ENCODE results near the gene TRIM47. TPM values are rescaled to one million over a fixed set of nuclear protein-coding genes. Genes with fewer than 3 reads are reported as not detected.

Gene TRIM47
- total and polyA plus RNA-seq, 3 donors from 2014 or later, result 18.3 to 48.6 (median 43.5) TPM

DNA sequence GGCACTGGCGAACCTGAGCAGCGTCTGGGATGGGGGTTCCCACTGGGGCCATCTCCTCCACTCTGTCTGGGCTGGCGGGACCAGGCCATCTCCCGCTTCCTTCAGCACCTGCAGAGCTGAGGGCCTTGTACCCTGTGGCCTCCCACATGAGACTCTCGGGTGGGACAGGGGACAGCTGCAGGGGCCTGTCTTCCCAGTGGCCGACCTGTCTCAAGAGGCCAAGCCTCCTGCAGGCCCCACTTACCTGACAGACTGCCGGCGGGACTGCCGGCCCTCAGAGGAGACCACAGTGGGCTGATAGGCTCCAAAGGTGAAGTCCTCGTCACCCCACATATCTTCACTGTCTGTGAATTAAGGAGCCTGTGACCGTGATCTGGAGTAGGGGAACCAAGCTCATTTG is 46.7 kb upstream of the TRIM47 start:
- no peak overlapping the region for H3K4me3 ChIP-seq
- no peaks in the 10 kb centered on the region for H3K27me3 ChIP-seq
- no peak overlapping the region for H3K27ac ChIP-seq
- H3K4me1 ChIP-seq, result peaks cover 23% of the 10 kb centered on the region
- 96 to 100% methylated on average over 5 to 11 of the region's 11 CpGs for WGBS, 2 donors
- intact Hi-C loops (cut with DNase I; ENCODE audit: low total_unique reads), result no loop called here
- no peak for TF ChIP-seq POLR2A (IDR thresholded peaks at IDR 0.05)
- TF ChIP-seq, protein P1, sequence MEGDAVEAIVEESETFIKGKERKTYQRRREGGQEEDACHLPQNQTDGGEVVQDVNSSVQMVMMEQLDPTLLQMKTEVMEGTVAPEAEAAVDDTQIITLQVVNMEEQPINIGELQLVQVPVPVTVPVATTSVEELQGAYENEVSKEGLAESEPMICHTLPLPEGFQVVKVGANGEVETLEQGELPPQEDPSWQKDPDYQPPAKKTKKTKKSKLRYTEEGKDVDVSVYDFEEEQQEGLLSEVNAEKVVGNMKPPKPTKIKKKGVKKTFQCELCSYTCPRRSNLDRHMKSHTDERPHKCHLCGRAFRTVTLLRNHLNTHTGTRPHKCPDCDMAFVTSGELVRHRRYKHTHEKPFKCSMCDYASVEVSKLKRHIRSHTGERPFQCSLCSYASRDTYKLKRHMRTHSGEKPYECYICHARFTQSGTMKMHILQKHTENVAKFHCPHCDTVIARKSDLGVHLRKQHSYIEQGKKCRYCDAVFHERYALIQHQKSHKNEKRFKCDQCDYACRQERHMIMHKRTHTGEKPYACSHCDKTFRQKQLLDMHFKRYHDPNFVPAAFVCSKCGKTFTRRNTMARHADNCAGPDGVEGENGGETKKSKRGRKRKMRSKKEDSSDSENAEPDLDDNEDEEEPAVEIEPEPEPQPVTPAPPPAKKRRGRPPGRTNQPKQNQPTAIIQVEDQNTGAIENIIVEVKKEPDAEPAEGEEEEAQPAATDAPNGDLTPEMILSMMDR (IDR thresholded peaks at IDR 0.05), result no peak
- no peaks in the 10 kb centered on the region for H3K9me3 ChIP-seq
- DNase-seq, result no peak
- no peaks in the 10 kb centered on the region for H3K36me3 ChIP-seq (ENCODE audit: low read depth, missing control alignments)

- Histone ChIP-seq H3K9me3 (no peaks in the 10 kb centered on the region), H3K4me3 (no peak overlapping the region), H3K27ac (peak overlapping the region in 1 of 2 donors; percentile 8), H3K36me3 (ENCODE audit: low read depth, missing control alignments) (no peaks in the 10 kb centered on the region), H3K27me3 (no peaks in the 10 kb centered on the region), H3K4me1 (peaks cover 23% of the 10 kb centered on the region)
- intact Hi-C loops (cut with DNase I; ENCODE audit: low total_unique reads), result no loop called here
- WGBS, 2 donors, result 59 to 67% methylated on average over 10 to 19 of the region's 19 CpGs
- TF ChIP-seq, protein P1 (IDR thresholded peaks at IDR 0.05), result no peak
- TF ChIP-seq POLR2A (IDR thresholded peaks at IDR 0.05), result no peak
- DNase-seq, result peak; percentile 67
Measured at GRCh38 chr17:75922963-75923874, 44.8 kb upstream of the TRIM47 start.

- Histone ChIP-seq H3K9me3 (no peaks in the 10 kb centered on the region), H3K27ac (peak overlapping the region in 1 of 2 donors; percentile 8), H3K4me3 (no peak overlapping the region), H3K4me1 (peaks cover 23% of the 10 kb centered on the region), H3K36me3 (ENCODE audit: low read depth, missing control alignments) (no peaks in the 10 kb centered on the region), H3K27me3 (no peaks in the 10 kb centered on the region)
- WGBS, 2 donors, result 80% methylated on average over 16 to 18 of the region's 18 CpGs
- no peak for DNase-seq
- TF ChIP-seq, protein P1 (IDR thresholded peaks at IDR 0.05), result no peak
- TF ChIP-seq POLR2A (IDR thresholded peaks at IDR 0.05), result no peak
- intact Hi-C loops (cut with DNase I; ENCODE audit: low total_unique reads), result no loop called here
Measured at GRCh38 chr17:75922173-75922961, 44.0 kb upstream of the TRIM47 start.

DNA sequence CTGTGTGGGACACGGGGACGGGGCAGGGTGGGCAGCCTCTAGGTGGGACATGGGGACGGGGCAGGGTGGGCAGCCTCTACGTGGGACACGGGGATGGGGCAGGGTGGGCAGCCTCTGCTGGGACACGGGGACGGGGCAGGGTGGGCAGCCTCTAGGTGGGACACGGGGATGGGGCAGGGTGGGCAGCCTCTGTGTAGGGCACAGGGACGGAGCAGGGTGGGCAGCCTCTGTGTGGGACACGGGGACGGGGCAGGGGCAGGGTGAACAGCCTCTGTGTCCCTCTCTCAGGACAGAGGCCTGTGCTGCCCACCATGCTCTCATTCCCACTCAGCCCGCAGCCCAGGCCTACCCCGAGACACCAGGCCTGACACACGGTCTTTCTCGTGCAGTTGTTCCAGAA is 43.2 kb upstream of the TRIM47 start:
- Histone ChIP-seq H3K4me1 (peaks cover 23% of the 10 kb centered on the region), H3K27me3 (no peaks in the 10 kb centered on the region), H3K9me3 (no peaks in the 10 kb centered on the region), H3K27ac (no peak overlapping the region), H3K4me3 (no peak overlapping the region), H3K36me3 (ENCODE audit: low read depth, missing control alignments) (no peaks in the 10 kb centered on the region)
- intact Hi-C loops (cut with DNase I; ENCODE audit: low total_unique reads), result no loop called here
- 91 to 92% methylated on average over 2 to 13 of the region's 15 CpGs for WGBS, 2 donors
- TF ChIP-seq POLR2A (IDR thresholded peaks at IDR 0.05), result no peak
- TF ChIP-seq, protein P1 (IDR thresholded peaks at IDR 0.05), result no peak
- DNase-seq, result no peak
